ENCODE measurements around the gene GGT1. TPM values are rescaled to one million over a fixed set of nuclear protein-coding genes. Genes with fewer than 3 reads are reported as not detected.
"Not testable (repeated sequence)": the region's sequence is repeated elsewhere in the genome, so short reads cannot be mapped to it uniquely, and the experiment has no call there.

The GGT1 gene
- 0.97 and 1.7 TPM in 2 replicates for total RNA-seq

DNA sequence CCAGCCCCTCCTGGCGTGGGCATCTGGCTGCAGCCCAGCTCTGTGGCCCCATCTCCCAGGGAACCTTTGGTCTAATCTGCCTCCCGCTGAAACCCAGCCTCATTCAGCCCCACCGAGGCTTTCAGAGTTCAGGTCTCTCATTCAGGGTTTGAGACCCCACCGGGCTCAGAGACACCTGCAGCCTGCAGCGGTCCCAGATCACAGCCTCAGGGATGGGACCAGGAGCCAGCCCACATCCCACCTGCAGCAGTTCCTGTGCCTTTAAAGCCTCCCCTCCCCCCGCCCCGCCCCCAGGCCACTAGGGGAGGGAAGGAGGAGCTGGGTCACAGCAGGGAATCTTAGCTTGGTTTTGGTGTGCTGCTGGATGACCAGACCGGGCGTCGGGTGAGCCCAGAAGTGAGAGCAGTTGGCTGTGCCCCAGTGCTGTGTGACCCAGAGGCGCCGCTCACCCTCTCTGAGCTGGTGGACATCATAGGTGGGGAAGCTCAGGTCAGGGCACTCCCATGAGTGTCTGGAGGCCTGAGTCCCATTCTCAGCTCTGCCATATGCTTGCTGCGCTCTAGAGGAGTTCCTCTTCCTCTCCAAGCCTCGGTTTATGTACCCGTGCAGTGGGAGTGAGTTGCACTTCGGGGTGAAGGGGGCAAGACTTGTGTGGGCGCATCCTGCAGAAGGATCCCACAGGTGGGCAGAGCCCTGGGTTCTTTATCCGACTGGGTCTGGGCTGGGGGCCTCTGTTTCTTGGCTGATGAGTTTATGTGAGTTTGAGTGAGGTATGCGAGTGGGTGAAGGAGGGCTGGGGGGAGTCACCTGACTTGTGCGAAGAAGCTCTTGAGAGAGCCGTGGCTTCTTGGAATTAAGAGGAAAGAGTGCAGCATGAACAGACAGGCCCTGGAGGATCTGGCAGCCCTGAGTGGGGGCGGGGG is at the start of gene GGT1:
GGT1 (plus strand) TSS at position 347 of the 923 bp plus-strand sequence. CDS start 7,889 bp downstream, outside the sequence.
- DNase-seq (ENCODE audit: low read depth): not testable (repeated sequence)
- H3K4me3 ChIP-seq (ENCODE audit: low read depth, low read length): peak within 1 kb of the TSS; percentile 46

- peak overlapping the region; percentile 89 for H3K4me3 ChIP-seq (ENCODE audit: low read depth, low read length)
- DNase-seq (ENCODE audit: low read depth): peak; percentile 51
- TF ChIP-seq, protein P1, sequence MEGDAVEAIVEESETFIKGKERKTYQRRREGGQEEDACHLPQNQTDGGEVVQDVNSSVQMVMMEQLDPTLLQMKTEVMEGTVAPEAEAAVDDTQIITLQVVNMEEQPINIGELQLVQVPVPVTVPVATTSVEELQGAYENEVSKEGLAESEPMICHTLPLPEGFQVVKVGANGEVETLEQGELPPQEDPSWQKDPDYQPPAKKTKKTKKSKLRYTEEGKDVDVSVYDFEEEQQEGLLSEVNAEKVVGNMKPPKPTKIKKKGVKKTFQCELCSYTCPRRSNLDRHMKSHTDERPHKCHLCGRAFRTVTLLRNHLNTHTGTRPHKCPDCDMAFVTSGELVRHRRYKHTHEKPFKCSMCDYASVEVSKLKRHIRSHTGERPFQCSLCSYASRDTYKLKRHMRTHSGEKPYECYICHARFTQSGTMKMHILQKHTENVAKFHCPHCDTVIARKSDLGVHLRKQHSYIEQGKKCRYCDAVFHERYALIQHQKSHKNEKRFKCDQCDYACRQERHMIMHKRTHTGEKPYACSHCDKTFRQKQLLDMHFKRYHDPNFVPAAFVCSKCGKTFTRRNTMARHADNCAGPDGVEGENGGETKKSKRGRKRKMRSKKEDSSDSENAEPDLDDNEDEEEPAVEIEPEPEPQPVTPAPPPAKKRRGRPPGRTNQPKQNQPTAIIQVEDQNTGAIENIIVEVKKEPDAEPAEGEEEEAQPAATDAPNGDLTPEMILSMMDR (IDR thresholded peaks at IDR 0.05; ENCODE audit: insufficient read depth, low read depth, low read length): no peak
Observed at GRCh38 chr22:24553597-24554312, 49.2 kb upstream of the GGT1 start.

- DNase-seq (ENCODE audit: low read depth): peak; percentile 64
- H3K4me3 ChIP-seq (ENCODE audit: low read depth, low read length): peak within 1 kb of the TSS; percentile 100
- TF ChIP-seq, protein P1 (IDR thresholded peaks at IDR 0.05; ENCODE audit: insufficient read depth, low read depth, low read length): no peak
Observed at GRCh38 chr22:24554313-24555164, 48.5 kb upstream of the GGT1 start, which contains the start of gene GUCD1. Gene GUCD1 (minus strand): TSS chr22:24555138. CDS start chr22:24554991, 147 bp downstream.

DNA sequence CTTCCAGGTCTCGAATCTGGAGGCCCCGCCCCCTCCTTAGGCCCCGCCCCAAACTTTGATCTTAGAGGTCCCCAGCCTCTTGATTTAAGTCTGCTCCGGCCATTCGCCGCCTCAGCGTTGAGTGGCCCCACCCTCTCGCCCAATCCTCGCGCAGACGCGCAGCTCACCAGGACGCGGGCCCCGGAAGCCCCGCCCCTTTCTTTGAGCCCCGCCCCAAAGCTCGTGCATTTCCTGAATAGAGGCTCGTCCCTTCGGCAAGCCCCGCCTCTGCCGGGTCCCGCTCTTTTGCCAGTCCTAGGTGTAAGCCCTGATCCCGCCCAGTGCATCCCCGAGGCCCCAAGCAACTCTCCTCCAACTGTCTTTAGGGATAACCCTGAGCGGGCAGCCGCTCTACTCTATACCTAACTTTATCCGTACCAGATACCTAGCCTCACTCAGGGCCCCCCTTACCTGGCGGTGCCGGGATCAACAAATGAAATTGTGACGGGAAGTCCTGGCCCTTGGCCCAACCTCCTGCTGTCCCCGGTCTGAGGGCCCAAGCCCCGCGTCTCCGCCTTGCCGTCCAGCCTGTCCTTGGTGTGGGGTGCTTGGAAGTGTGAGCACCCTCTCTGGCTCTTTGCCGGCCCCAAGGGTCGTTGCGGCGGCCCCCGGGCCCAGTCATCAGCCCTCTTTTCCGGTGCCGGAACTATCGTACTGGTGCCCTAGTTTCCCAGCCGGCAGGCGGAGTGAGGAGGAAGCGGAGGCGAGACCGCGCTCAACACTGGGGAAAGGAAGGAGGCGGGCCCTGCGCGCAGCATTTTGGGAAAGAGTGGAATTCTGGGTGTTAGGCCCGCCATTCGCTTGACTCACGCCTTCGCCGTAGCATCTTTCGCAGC is 47.6 kb upstream of the GGT1 start, which contains the start of gene SNRPD3:
SNRPD3 (plus strand) TSS at position 835 of the 875 bp plus-strand sequence. CDS start 1,676 bp downstream, outside the sequence.
- peak within 1 kb of the TSS; percentile 100 for H3K4me3 ChIP-seq (ENCODE audit: low read depth, low read length)
- TF ChIP-seq, protein P1 (IDR thresholded peaks at IDR 0.05; ENCODE audit: insufficient read depth, low read depth, low read length): peak; percentile 16
- DNase-seq (ENCODE audit: low read depth): peak; percentile 99

- H3K4me3 ChIP-seq (ENCODE audit: low read depth, low read length): no peak overlapping the region
- DNase-seq (ENCODE audit: low read depth): no peak
- TF ChIP-seq, protein P1 (IDR thresholded peaks at IDR 0.05; ENCODE audit: insufficient read depth, low read depth, low read length): no peak
Observed at GRCh38 chr22:24559471-24559870, 43.5 kb upstream of the GGT1 start.

- DNase-seq (ENCODE audit: low read depth): no peak
- H3K4me3 ChIP-seq (ENCODE audit: low read depth, low read length): no peak overlapping the region
- TF ChIP-seq, protein P1 (IDR thresholded peaks at IDR 0.05; ENCODE audit: insufficient read depth, low read depth, low read length): no peak
Observed at GRCh38 chr22:24563246-24563645, 39.7 kb upstream of the GGT1 start.

Measured in fibroblast of villous mesenchyme (primary cell).